PC-3 (cell line): Measurements from ENCODE around the gene TXLNA.

Experiments
- CTCF ChIP-seq: fragments of 300-600 bp; sonication (generic); conservative IDR thresholded peaks from 2 replicates; pipeline ENCODE4 v1.5.1; 2017; ENCODE audit warnings: antibody characterized with exemption, low read depth, mild to moderate bottlenecking, low read length
- EZH2phosphoT487 ChIP-seq: fragments of 300-600 bp; sonication (generic); IDR thresholded peaks from 2 replicates; pipeline ENCODE4 v1.6.1; 2018; ENCODE audit warnings: mild to moderate bottlenecking, antibody characterized with exemption, low read length, borderline replicate concordance

- TF ChIP-seq CTCF (no peak), EZH2phosphoT487 (no peak)
These were observed 16.1 kb downstream of the TXLNA start for GRCh38 chr1:32195531-32195930.
